ENCODE data around the gene SUSD3. TPM values are rescaled to one million over a fixed set of nuclear protein-coding genes. Genes with fewer than 3 reads are reported as not detected.

The SUSD3 gene
- total RNA-seq, 1 experiment from 2014 or later: not detected

GRCh38 chr9:93097511-93098201 lies 39.2 kb downstream of the SUSD3 start:
- no peaks in the 10 kb centered on the region for H3K9me3 ChIP-seq (ENCODE audit: low read depth, low read length, poor library complexity, severe bottlenecking)
- H3K36me3 ChIP-seq (ENCODE audit: insufficient read depth, low read length, poor library complexity, severe bottlenecking): no peaks in the 10 kb centered on the region
- ChIA-PET CTCF (interaction anchor here (1.7 kb wide), 1 partner anchor 11 kb away, joined by 7 read pairs; no protein-coding TSS in a partner anchor), POLR2A (ENCODE audit: low non-redundant PET) (no interaction called here)
- H3K27me3 ChIP-seq (replicated peaks; ENCODE audit: insufficient read depth, low read depth, low read length, poor library complexity): no peaks in the 10 kb centered on the region
- no TSS peak for BruUV-seq (replicated peaks)
- DNase-seq (ENCODE audit: low spot score): no peak
- H3K4me3 ChIP-seq (ENCODE audit: low read depth, low read length, poor library complexity, severe bottlenecking): no peak overlapping the region
- H3K27ac ChIP-seq (ENCODE audit: low read depth, low read length, poor library complexity, severe bottlenecking): no peak overlapping the region
- no peak for TF ChIP-seq EZH2 (IDR thresholded peaks at IDR 0.05; ENCODE audit: borderline replicate concordance, low read depth, low read length, poor library complexity, severe bottlenecking)
- TF ChIP-seq CTCF (conservative IDR thresholded peaks at IDR 0.05; ENCODE audit: low read depth, low read length): no peak
- intact Hi-C loops (cut with micrococcal nuclease; ENCODE audit: unreplicated experiment): no loop called here
- H3K4me1 ChIP-seq (ENCODE audit: insufficient read depth, low read length, poor library complexity, severe bottlenecking): peaks cover 20% of the 10 kb centered on the region

GRCh38 chr9:93098236-93098946 lies 39.9 kb downstream of the SUSD3 start:
- peak; percentile 48 for DNase-seq (ENCODE audit: low spot score)
- Histone ChIP-seq H3K27ac (ENCODE audit: low read depth, low read length, poor library complexity, severe bottlenecking) (no peak overlapping the region), H3K9me3 (ENCODE audit: low read depth, low read length, poor library complexity, severe bottlenecking) (no peaks in the 10 kb centered on the region), H3K36me3 (ENCODE audit: insufficient read depth, low read length, poor library complexity, severe bottlenecking) (no peaks in the 10 kb centered on the region), H3K4me1 (ENCODE audit: insufficient read depth, low read length, poor library complexity, severe bottlenecking) (peaks cover 17% of the 10 kb centered on the region), H3K4me3 (ENCODE audit: low read depth, low read length, poor library complexity, severe bottlenecking) (no peak overlapping the region), H3K27me3 (replicated peaks; ENCODE audit: insufficient read depth, low read depth, low read length, poor library complexity) (no peaks in the 10 kb centered on the region)
- TF ChIP-seq EZH2 (IDR thresholded peaks at IDR 0.05; ENCODE audit: borderline replicate concordance, low read depth, low read length, poor library complexity, severe bottlenecking) (no peak), CTCF (conservative IDR thresholded peaks at IDR 0.05; ENCODE audit: low read depth, low read length) (no peak)
- ChIA-PET POLR2A (ENCODE audit: low non-redundant PET) (no interaction called here), CTCF (interaction anchor here (1.7 kb wide), 1 partner anchor 11 kb away, joined by 7 read pairs; no protein-coding TSS in a partner anchor)
- BruUV-seq (replicated peaks): no TSS peak
- intact Hi-C loops (cut with micrococcal nuclease; ENCODE audit: unreplicated experiment): no loop called here

GRCh38 chr9:93099551-93100275 lies 41.2 kb downstream of the SUSD3 start:
- H3K4me3 ChIP-seq (ENCODE audit: low read depth, low read length, poor library complexity, severe bottlenecking): no peak overlapping the region
- peaks cover 13% of the 10 kb centered on the region for H3K4me1 ChIP-seq (ENCODE audit: insufficient read depth, low read length, poor library complexity, severe bottlenecking)
- H3K27ac ChIP-seq (ENCODE audit: low read depth, low read length, poor library complexity, severe bottlenecking): no peak overlapping the region
- no peak for DNase-seq (ENCODE audit: low spot score)
- H3K27me3 ChIP-seq (replicated peaks; ENCODE audit: insufficient read depth, low read depth, low read length, poor library complexity): no peaks in the 10 kb centered on the region
- BruUV-seq (replicated peaks): no TSS peak
- H3K36me3 ChIP-seq (ENCODE audit: insufficient read depth, low read length, poor library complexity, severe bottlenecking): no peaks in the 10 kb centered on the region
- intact Hi-C loops (cut with micrococcal nuclease; ENCODE audit: unreplicated experiment): no loop called here
- CTCF ChIA-PET: no interaction called here
- POLR2A ChIA-PET (ENCODE audit: low non-redundant PET): no interaction called here
- H3K9me3 ChIP-seq (ENCODE audit: low read depth, low read length, poor library complexity, severe bottlenecking): no peaks in the 10 kb centered on the region
- TF ChIP-seq EZH2 (IDR thresholded peaks at IDR 0.05; ENCODE audit: borderline replicate concordance, low read depth, low read length, poor library complexity, severe bottlenecking): no peak
- TF ChIP-seq CTCF (conservative IDR thresholded peaks at IDR 0.05; ENCODE audit: low read depth, low read length): no peak

All from A673 (cell line).